IPS-15b (cell line): ENCODE measurements around the gene ADGRA3.

ENCODE experiments used
- H3K27me3 ChIP-seq: one replicate; pipeline ENCODE4 v1.6.1; 2013; ENCODE audit warnings: low read length; ENCODE audit not compliant: control insufficient read depth, insufficient read depth
- H3K36me3 ChIP-seq: one replicate; pipeline ENCODE4 v1.6.1; 2013; ENCODE audit warnings: low read length; ENCODE audit not compliant: control insufficient read depth, insufficient read depth
- H3K4me1 ChIP-seq: one replicate; pipeline ENCODE4 v1.6.1; 2013; ENCODE audit warnings: mild to moderate bottlenecking, low read length; ENCODE audit not compliant: control insufficient read depth, insufficient read depth
- H3K4me3 ChIP-seq: one replicate; pipeline ENCODE4 v1.5.1; 2013; ENCODE audit warnings: low read depth, low read length
- H3K9ac ChIP-seq: one replicate; pipeline ENCODE4 v1.6.1; 2013; ENCODE audit warnings: low read depth, mild to moderate bottlenecking, low read length
- H3K9me3 ChIP-seq: one replicate; pipeline ENCODE4 v1.6.1; 2013; ENCODE audit warnings: mild to moderate bottlenecking, low read length; ENCODE audit not compliant: control insufficient read depth, insufficient read depth

Gene ADGRA3

GRCh38 chr4:22515888-22516541 is at the start of gene ADGRA3:
Gene ADGRA3 (minus strand): TSS chr4:22516066. CDS start chr4:22515784, 282 bp downstream.
- Histone ChIP-seq H3K9me3 (no peaks in the 10 kb centered on the region), H3K9ac (peak within 1 kb of the TSS; percentile 87), H3K36me3 (no peaks in the 10 kb centered on the region), H3K4me3 (peak within 1 kb of the TSS; percentile 75), H3K4me1 (peaks cover 3% of the 10 kb centered on the region), H3K27me3 (no peaks in the 10 kb centered on the region)

DNA sequence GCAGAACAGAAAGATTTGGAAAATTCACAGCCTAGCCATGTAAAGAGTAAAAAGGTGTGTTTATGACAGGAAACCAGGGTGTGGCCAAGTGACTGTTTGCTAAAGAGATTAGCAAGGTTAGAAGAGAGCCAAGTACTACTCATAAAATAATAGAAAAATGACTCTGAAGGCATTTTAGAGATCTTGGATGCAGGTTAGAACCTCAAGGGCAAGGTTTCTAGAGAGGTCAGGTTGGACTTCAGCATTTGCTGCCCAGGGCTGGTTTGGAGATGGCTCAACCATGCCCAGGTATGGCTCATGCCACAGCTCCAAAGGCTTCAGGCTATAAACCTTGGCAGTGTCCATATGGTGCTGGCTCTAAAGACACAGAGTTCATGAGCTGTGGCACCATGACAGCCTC is 40.6 kb upstream of the ADGRA3 start:
- Histone ChIP-seq H3K4me1 (no peaks in the 10 kb centered on the region), H3K27me3 (no peaks in the 10 kb centered on the region), H3K9ac (no peak overlapping the region), H3K9me3 (no peaks in the 10 kb centered on the region), H3K4me3 (no peak overlapping the region), H3K36me3 (no peaks in the 10 kb centered on the region)

- no peak overlapping the region for H3K4me3 ChIP-seq
- no peaks in the 10 kb centered on the region for H3K9me3 ChIP-seq
- no peaks in the 10 kb centered on the region for H3K36me3 ChIP-seq
- no peak overlapping the region for H3K9ac ChIP-seq
- no peaks in the 10 kb centered on the region for H3K27me3 ChIP-seq
- H3K4me1 ChIP-seq, result no peaks in the 10 kb centered on the region
These were observed 38.8 kb upstream of the ADGRA3 start for GRCh38 chr4:22554670-22555069.

GRCh38 chr4:22553560-22553959 is 37.7 kb upstream of the ADGRA3 start:
- Histone ChIP-seq H3K9ac (no peak overlapping the region), H3K4me3 (no peak overlapping the region), H3K4me1 (no peaks in the 10 kb centered on the region), H3K9me3 (no peaks in the 10 kb centered on the region), H3K27me3 (no peaks in the 10 kb centered on the region), H3K36me3 (no peaks in the 10 kb centered on the region)

DNA sequence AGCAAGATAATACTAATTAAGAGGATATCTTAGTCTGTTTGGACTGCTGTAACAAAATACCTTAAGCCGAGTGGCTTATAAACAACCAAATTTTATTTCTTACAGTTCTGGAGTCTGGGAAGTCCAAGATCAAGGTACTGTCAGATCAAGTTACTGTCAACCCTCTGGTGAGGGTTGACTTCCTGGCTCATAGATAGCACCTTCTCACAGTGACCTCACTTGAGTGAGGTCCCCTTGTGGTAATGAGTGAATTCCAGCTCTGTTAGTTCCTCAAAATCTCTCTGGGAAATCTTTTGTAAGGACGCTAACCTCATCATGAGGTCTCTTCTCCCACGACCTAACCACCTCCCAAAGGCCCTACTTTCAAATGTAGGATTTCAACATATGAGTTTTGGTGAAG is 36.9 kb upstream of the ADGRA3 start:
- Histone ChIP-seq H3K4me1 (no peaks in the 10 kb centered on the region), H3K36me3 (no peaks in the 10 kb centered on the region), H3K9me3 (no peaks in the 10 kb centered on the region), H3K4me3 (no peak overlapping the region), H3K27me3 (no peaks in the 10 kb centered on the region), H3K9ac (no peak overlapping the region)

DNA sequence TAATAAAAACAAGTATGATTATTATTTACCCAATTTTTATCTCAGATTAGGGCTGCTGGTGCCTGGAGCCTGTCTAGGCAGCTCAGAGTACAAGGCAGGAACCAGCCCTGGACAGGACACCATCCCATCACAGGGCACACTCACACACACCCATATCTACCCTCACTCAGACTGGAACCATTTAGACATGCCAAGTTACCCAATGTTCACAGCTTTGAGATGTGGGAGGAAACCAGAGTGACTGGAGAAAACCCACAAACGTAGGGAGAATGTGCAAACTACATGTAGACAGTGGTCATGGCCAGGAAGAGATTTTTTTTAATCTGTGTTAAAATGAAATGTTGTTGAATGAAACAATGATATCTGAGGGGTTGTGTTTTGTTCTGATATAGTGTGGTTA is 35.7 kb upstream of the ADGRA3 start:
- peaks cover 3% of the 10 kb centered on the region for H3K9me3 ChIP-seq
- H3K9ac ChIP-seq, result no peak overlapping the region
- H3K4me1 ChIP-seq, result no peaks in the 10 kb centered on the region
- no peaks in the 10 kb centered on the region for H3K27me3 ChIP-seq
- no peak overlapping the region for H3K4me3 ChIP-seq
- H3K36me3 ChIP-seq, result no peaks in the 10 kb centered on the region

DNA sequence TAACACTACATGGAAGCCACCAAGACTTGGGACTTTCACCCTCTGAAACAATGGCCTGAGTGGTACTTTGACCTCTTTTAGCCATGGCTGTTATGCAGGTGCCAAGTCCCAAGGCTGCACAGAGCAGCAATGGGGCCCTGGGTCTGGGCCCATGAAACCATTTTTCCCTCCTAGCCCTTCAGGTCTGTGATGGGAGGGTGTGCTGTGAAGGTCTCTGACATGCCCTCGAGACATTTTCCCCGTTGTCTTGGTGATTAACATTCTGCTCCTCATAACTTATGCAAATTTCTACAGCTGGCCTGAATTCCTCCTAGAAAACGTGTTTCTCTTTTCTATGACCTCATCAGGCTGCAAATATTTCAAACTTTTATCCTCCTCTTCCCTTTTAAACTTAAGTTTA is 30.4 kb upstream of the ADGRA3 start:
- no peak overlapping the region for H3K4me3 ChIP-seq
- H3K9ac ChIP-seq, result no peak overlapping the region
- peaks cover 11% of the 10 kb centered on the region for H3K9me3 ChIP-seq

GRCh38 chr4:22539251-22539650 is 23.4 kb upstream of the ADGRA3 start:
- H3K9me3 ChIP-seq, result peaks cover 7% of the 10 kb centered on the region
- no peaks in the 10 kb centered on the region for H3K4me1 ChIP-seq
- no peak overlapping the region for H3K4me3 ChIP-seq
- H3K9ac ChIP-seq, result no peak overlapping the region
- H3K27me3 ChIP-seq, result no peaks in the 10 kb centered on the region
- no peaks in the 10 kb centered on the region for H3K36me3 ChIP-seq

More for the DNA sequence above, 30.4 kb upstream of the ADGRA3 start:
- Histone ChIP-seq H3K27me3 (no peaks in the 10 kb centered on the region), H3K4me1 (no peaks in the 10 kb centered on the region), H3K36me3 (no peaks in the 10 kb centered on the region)

GRCh38 chr4:22537864-22538263 is 22.0 kb upstream of the ADGRA3 start:
- H3K9ac ChIP-seq, result no peak overlapping the region
- no peaks in the 10 kb centered on the region for H3K27me3 ChIP-seq
- peaks cover 12% of the 10 kb centered on the region for H3K9me3 ChIP-seq
- H3K4me1 ChIP-seq, result no peaks in the 10 kb centered on the region
- no peaks in the 10 kb centered on the region for H3K36me3 ChIP-seq
- H3K4me3 ChIP-seq, result no peak overlapping the region

- H3K36me3 ChIP-seq, result no peaks in the 10 kb centered on the region
- H3K4me3 ChIP-seq, result no peak overlapping the region
- H3K9me3 ChIP-seq, result peaks cover 12% of the 10 kb centered on the region
- H3K27me3 ChIP-seq, result no peaks in the 10 kb centered on the region
- H3K9ac ChIP-seq, result no peak overlapping the region
- no peaks in the 10 kb centered on the region for H3K4me1 ChIP-seq
These were observed 18.5 kb upstream of the ADGRA3 start for GRCh38 chr4:22534374-22534773.

DNA sequence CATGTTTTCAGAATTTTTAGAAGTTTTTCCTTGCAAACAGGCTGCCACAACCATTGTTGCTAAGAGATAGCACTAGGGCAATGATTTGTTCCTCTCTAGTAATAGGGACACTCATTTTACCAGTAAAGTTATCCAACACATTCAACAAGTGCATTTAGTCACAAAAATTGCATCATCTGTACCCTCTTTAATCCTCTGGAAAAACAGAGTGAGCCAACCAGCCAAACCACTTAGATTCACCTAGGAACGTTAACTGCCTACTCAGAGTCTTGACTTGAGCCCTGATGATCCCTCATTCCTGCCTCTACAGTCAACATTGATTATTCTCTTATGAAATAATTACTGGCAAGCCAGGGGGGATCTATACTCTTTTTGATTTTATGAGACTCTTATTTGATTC is 17.0 kb upstream of the ADGRA3 start:
- Histone ChIP-seq H3K36me3 (no peaks in the 10 kb centered on the region), H3K4me1 (no peaks in the 10 kb centered on the region), H3K4me3 (no peak overlapping the region), H3K27me3 (no peaks in the 10 kb centered on the region), H3K9ac (no peak overlapping the region), H3K9me3 (peaks cover 12% of the 10 kb centered on the region)

GRCh38 chr4:22532117-22532516 is 16.3 kb upstream of the ADGRA3 start:
- Histone ChIP-seq H3K4me3 (no peak overlapping the region), H3K27me3 (no peaks in the 10 kb centered on the region), H3K9me3 (peaks cover 12% of the 10 kb centered on the region), H3K9ac (no peak overlapping the region), H3K36me3 (no peaks in the 10 kb centered on the region), H3K4me1 (no peaks in the 10 kb centered on the region)
